HG03039 (cell line): ENCODE measurements around the gene MBNL1.

ENCODE experiments used
- ATAC-seq: cut with Tn5 transposase; IDR thresholded peaks from one replicate; pipeline ENCODE4 v1.9.1; 2021; ENCODE audit warnings: mild to moderate bottlenecking, moderate library complexity; ENCODE audit not compliant: unreplicated experiment

MBNL1 gene

GRCh38 chr3:152295344-152295743, 26.6 kb downstream of the MBNL1 start:
- ATAC-seq, result no peak

GRCh38 chr3:152295806-152296205, 27.1 kb downstream of the MBNL1 start:
- no peak for ATAC-seq

- no peak for ATAC-seq
These were observed 27.7 kb downstream of the MBNL1 start for GRCh38 chr3:152296382-152296781.

- ATAC-seq, result no peak
These were observed 28.2 kb downstream of the MBNL1 start for GRCh38 chr3:152296971-152297370.

- peak; percentile 57 for ATAC-seq
These were observed 29.9 kb downstream of the MBNL1 start for GRCh38 chr3:152298393-152299248.

- ATAC-seq, result peak; percentile 16
These were observed 30.7 kb downstream of the MBNL1 start for GRCh38 chr3:152299249-152299976.

GRCh38 chr3:152300029-152300731, 31.5 kb downstream of the MBNL1 start:
- ATAC-seq, result no peak

GRCh38 chr3:152301745-152302181, 33.0 kb downstream of the MBNL1 start:
- ATAC-seq, result no peak

- ATAC-seq, result peak; percentile 56
These were observed 33.8 kb downstream of the MBNL1 start for GRCh38 chr3:152302521-152303021.

- no peak for ATAC-seq
These were observed 35.4 kb downstream of the MBNL1 start for GRCh38 chr3:152304160-152304559.

- ATAC-seq, result no peak
These were observed 36.3 kb downstream of the MBNL1 start for GRCh38 chr3:152305075-152305474.

- no peak for ATAC-seq
These were observed 39.2 kb downstream of the MBNL1 start for GRCh38 chr3:152307829-152308474.

GRCh38 chr3:152308475-152308844, 39.7 kb downstream of the MBNL1 start:
- ATAC-seq, result no peak

GRCh38 chr3:152309031-152309430, 40.3 kb downstream of the MBNL1 start:
- no peak for ATAC-seq

GRCh38 chr3:152309535-152310307, 41.0 kb downstream of the MBNL1 start:
- ATAC-seq, result no peak

GRCh38 chr3:152313430-152313829, 44.7 kb downstream of the MBNL1 start:
- no peak for ATAC-seq

- ATAC-seq, result no peak
These were observed 45.2 kb downstream of the MBNL1 start for GRCh38 chr3:152313914-152314313.

GRCh38 chr3:152314677-152315353, 46.1 kb downstream of the MBNL1 start:
- ATAC-seq, result no peak

GRCh38 chr3:152315623-152316022, 46.9 kb downstream of the MBNL1 start:
- no peak for ATAC-seq
